H9 (cell line): ENCODE measurements around the gene PDCD2. TPM values are rescaled to one million over a fixed set of nuclear protein-coding genes. Genes with fewer than 3 reads are reported as not detected.

Experiments
- DNase-seq: peaks from one replicate; pipeline ENCODE4 v3.0.0-alpha.2; 2017
- H2AFZ ChIP-seq: one replicate; pipeline ENCODE4 v1.6.1; 2013; ENCODE audit warnings: mild to moderate bottlenecking, low read length, control low read depth, moderate library complexity
- H2AK5ac ChIP-seq: 2 replicates; pipeline ENCODE4 v1.6.1; 2013; ENCODE audit warnings: low read length, control low read depth, mixed read lengths; ENCODE audit not compliant: insufficient read length
- H2BK120ac ChIP-seq: one replicate; pipeline ENCODE4 v1.6.1; 2013; ENCODE audit warnings: low read depth, mild to moderate bottlenecking, low read length, control low read depth, inconsistent platforms; ENCODE audit not compliant: poor library complexity, severe bottlenecking
- H2BK12ac ChIP-seq: 2 replicates; pipeline ENCODE4 v1.6.1; 2013; ENCODE audit warnings: low read length, control low read depth, mixed read lengths, low read depth; ENCODE audit not compliant: insufficient read length
- H2BK15ac ChIP-seq: 2 replicates; pipeline ENCODE4 v1.6.1; 2013; ENCODE audit warnings: low read depth, low read length, control low read depth
- H2BK20ac ChIP-seq: one replicate; pipeline ENCODE4 v1.6.1; 2013; ENCODE audit warnings: low read depth, mild to moderate bottlenecking, low read length, control low read depth, inconsistent platforms; ENCODE audit not compliant: poor library complexity, severe bottlenecking
- H2BK5ac ChIP-seq: 2 replicates; pipeline ENCODE4 v1.6.1; 2013; ENCODE audit warnings: low read length, control low read depth, mixed read lengths; ENCODE audit not compliant: insufficient read length
- H3K14ac ChIP-seq: 2 replicates; pipeline ENCODE4 v1.6.1; 2013; ENCODE audit warnings: low read length, control low read depth; ENCODE audit not compliant: insufficient read depth
- H3K18ac ChIP-seq: 2 replicates; pipeline ENCODE4 v1.6.1; 2013; ENCODE audit warnings: low read depth, mild to moderate bottlenecking, mixed read lengths, low read length, control low read depth; ENCODE audit not compliant: insufficient read length
- H3K23ac ChIP-seq: 2 replicates; pipeline ENCODE4 v1.6.1; 2013; ENCODE audit warnings: low read length, control low read depth, mixed read lengths, low read depth; ENCODE audit not compliant: insufficient read length
- H3K23me2 ChIP-seq: 2 replicates; pipeline ENCODE4 v1.6.1; 2013; ENCODE audit warnings: low read depth, mild to moderate bottlenecking, mixed read lengths, low read length, control low read depth; ENCODE audit not compliant: insufficient read length, poor library complexity, severe bottlenecking
- H3K27ac ChIP-seq: 2 replicates; pipeline ENCODE4 v1.5.1; 2013; ENCODE audit warnings: low read length, control low read depth, mixed read lengths, low read depth; ENCODE audit not compliant: insufficient read length
- H3K27me3 ChIP-seq: 2 replicates; pipeline ENCODE4 v1.6.1; 2013; ENCODE audit warnings: low read length, control low read depth, inconsistent platforms; ENCODE audit not compliant: insufficient read depth
- H3K4ac ChIP-seq: 2 replicates; pipeline ENCODE4 v1.6.1; 2013; ENCODE audit warnings: low read depth, mild to moderate bottlenecking, control low read depth, inconsistent platforms, low read length, moderate library complexity
- H3K4me1 ChIP-seq: 2 replicates; pipeline ENCODE4 v1.6.1; 2013; ENCODE audit warnings: low read length, control low read depth, inconsistent platforms; ENCODE audit not compliant: insufficient read depth
- H3K4me2 ChIP-seq: 2 replicates; pipeline ENCODE4 v1.6.1; 2013; ENCODE audit warnings: low read length, control low read depth, mixed read lengths; ENCODE audit not compliant: insufficient read length, insufficient read depth
- H3K56ac ChIP-seq: 2 replicates; pipeline ENCODE4 v1.6.1; 2013; ENCODE audit warnings: low read depth, mild to moderate bottlenecking, mixed read lengths, low read length, control low read depth; ENCODE audit not compliant: insufficient read length
- H3K79me1 ChIP-seq: 2 replicates; pipeline ENCODE4 v1.6.1; 2013; ENCODE audit warnings: low read depth, mild to moderate bottlenecking, moderate library complexity, low read length, control low read depth, inconsistent platforms; ENCODE audit not compliant: insufficient read depth, poor library complexity, severe bottlenecking
- H3K79me2 ChIP-seq: 2 replicates; pipeline ENCODE4 v1.6.1; 2013; ENCODE audit warnings: low read length, control low read depth, inconsistent platforms; ENCODE audit not compliant: insufficient read depth
- H3K9ac ChIP-seq: 2 replicates; pipeline ENCODE4 v1.6.1; 2013; ENCODE audit warnings: low read length, control low read depth, mixed read lengths; ENCODE audit not compliant: insufficient read length; ENCODE audit errors: extremely low read depth
- H3K9me3 ChIP-seq: one replicate; pipeline ENCODE4 v1.6.1; 2013; ENCODE audit warnings: low read depth, low read length, inconsistent platforms; ENCODE audit not compliant: control insufficient read depth
- H3T11ph ChIP-seq: one replicate; pipeline ENCODE4 v1.6.1; 2013; ENCODE audit warnings: mild to moderate bottlenecking, low read length, control low read depth, inconsistent platforms
- H4K20me1 ChIP-seq: one replicate; pipeline ENCODE4 v1.6.1; 2013; ENCODE audit not compliant: control insufficient read depth, insufficient read length, insufficient read depth
- H4K5ac ChIP-seq: 2 replicates; pipeline ENCODE4 v1.6.1; 2013; ENCODE audit warnings: low read depth, mild to moderate bottlenecking, mixed read lengths, low read length, control low read depth; ENCODE audit not compliant: insufficient read length
- H4K8ac ChIP-seq: replicated peaks from 2 replicates; pipeline ENCODE4 v1.6.1; 2013; ENCODE audit warnings: low read length, control low read depth, mixed read lengths, low read depth; ENCODE audit not compliant: insufficient read length
- H4K91ac ChIP-seq: 2 replicates; pipeline ENCODE4 v1.6.1; 2013; ENCODE audit warnings: low read depth, mild to moderate bottlenecking, moderate library complexity, mixed read lengths, low read length, control low read depth; ENCODE audit not compliant: insufficient read length
- H3K27ac Mint-ChIP-seq, 3 experiments: 2 replicates in 2 of 3; 3 replicates in 1 of 3; pipeline ENCODE4 v1.8.0; 2020 to 2021; ENCODE audit warnings: mixed read lengths in 3 of 3, mild to moderate bottlenecking in 1 of 3, moderate library complexity in 1 of 3
- H3K27me3 Mint-ChIP-seq: 2 replicates; pipeline ENCODE4 v1.8.0; 2021; ENCODE audit warnings: low read depth, mild to moderate bottlenecking, moderate library complexity, mixed read lengths
- H3K36me3 Mint-ChIP-seq, 3 experiments: 2 replicates in 2 of 3; 3 replicates in 1 of 3; pipeline ENCODE4 v1.8.0; 2020 to 2021; ENCODE audit warnings: low read depth in 3 of 3, mixed read lengths in 3 of 3; ENCODE audit not compliant: insufficient read depth in 1 of 3
- H3K4me1 Mint-ChIP-seq, 2 experiments: 2 replicates each; pipeline ENCODE4 v1.8.0; 2020; ENCODE audit warnings: mixed read lengths in 2 of 2
- H3K4me3 Mint-ChIP-seq, 2 experiments: 2 replicates in 1 of 2; 3 replicates in 1 of 2; pipeline ENCODE4 v1.8.0; 2020 to 2021; ENCODE audit warnings: mild to moderate bottlenecking in 2 of 2, mixed read lengths in 2 of 2, moderate library complexity in 1 of 2
- H3K9me3 Mint-ChIP-seq, 2 experiments: 2 replicates in 1 of 2; 3 replicates in 1 of 2; pipeline ENCODE4 v1.8.0; 2020; ENCODE audit warnings: mild to moderate bottlenecking in 2 of 2, mixed read lengths in 2 of 2, moderate library complexity in 1 of 2
- WGBS: extraction: QIAGEN DNeasy Blood & Tissue Kit; methylation state at CpG from one replicate; pipeline ENCODE4 v1.1.7; 2013; ENCODE audit warnings: missing lambda C conversion rate, low lambda C conversion rate, mixed read lengths; ENCODE audit not compliant: insufficient read length; ENCODE audit errors: extremely low coverage; 5-methylcytosine and 5-hydroxymethylcytosine counted together
- total RNA-seq: library from RNA; stranded (reverse); gene quantifications from 2 replicates; pipeline ENCODE4 v1.2.1, GENCODE V29; 2021
- TF ChIP-seq, protein P1 (sequence below): fragments of 200-600 bp; sonication (generic); conservative IDR thresholded peaks from 3 replicates; pipeline ENCODE4 v1.8.0; 2021; ENCODE audit warnings: antibody characterized with exemption, mild to moderate bottlenecking

Gene PDCD2
- total RNA-seq, 1 experiment from 2014 or later = 78.5 TPM

- no CpG with 5 or more reads among the region's 6 CpGs for WGBS
- H3K9ac ChIP-seq = peak overlapping the region; percentile 44
Observed at GRCh38 chr6:170584954-170585498, 589 bp upstream of the PDCD2 start.

More at GRCh38 chr6:170584954-170585498, 589 bp upstream of the PDCD2 start:
- Histone ChIP-seq H3K79me2 (peaks cover 7% of the 10 kb centered on the region; the same call in 1 of the 2 replicates), H3K9me3 (no peaks in the 10 kb centered on the region), H4K5ac (no peak overlapping the region), H3K23ac (no peak overlapping the region), H3K79me1 (peaks cover 3% of the 10 kb centered on the region), H3K27ac (peak overlapping the region; percentile 65), H4K91ac (no peak overlapping the region), H3K56ac (no peak overlapping the region), H2BK15ac (no peak overlapping the region), H3K23me2 (peaks cover 8% of the 10 kb centered on the region), H3T11ph (no peak overlapping the region), H4K8ac (no peak overlapping the region), H3K4me2 (peak overlapping the region; percentile 85), H4K20me1 (peaks cover 4% of the 10 kb centered on the region), H2BK5ac (peak overlapping the region; percentile 35), H2AFZ (no peak overlapping the region), H2BK12ac (no peak overlapping the region), H3K18ac (peak overlapping the region; percentile 27), H3K14ac (peak overlapping the region; percentile 79), H3K27me3 (no peaks in the 10 kb centered on the region), H2AK5ac (no peak overlapping the region), H2BK120ac (no peak overlapping the region), H3K4me1 (peaks cover 5% of the 10 kb centered on the region; the same call in 1 of the 2 replicates), H3K4ac (no peak overlapping the region), H2BK20ac (no peak overlapping the region)
- H3K36me3 Mint-ChIP-seq = peaks cover 20 to 42% (median 31%) of the 10 kb centered on the region in 3 experiments; a peak in 6 of 7 replicates
- peak overlapping the region; percentile 97 to 98 for H3K4me3 Mint-ChIP-seq
- H3K27ac Mint-ChIP-seq = peak overlapping the region; percentile 98 to 99 (median 99)
- peaks cover 8 to 9% of the 10 kb centered on the region in 2 experiments for H3K9me3 Mint-ChIP-seq
- TF ChIP-seq, protein P1, sequence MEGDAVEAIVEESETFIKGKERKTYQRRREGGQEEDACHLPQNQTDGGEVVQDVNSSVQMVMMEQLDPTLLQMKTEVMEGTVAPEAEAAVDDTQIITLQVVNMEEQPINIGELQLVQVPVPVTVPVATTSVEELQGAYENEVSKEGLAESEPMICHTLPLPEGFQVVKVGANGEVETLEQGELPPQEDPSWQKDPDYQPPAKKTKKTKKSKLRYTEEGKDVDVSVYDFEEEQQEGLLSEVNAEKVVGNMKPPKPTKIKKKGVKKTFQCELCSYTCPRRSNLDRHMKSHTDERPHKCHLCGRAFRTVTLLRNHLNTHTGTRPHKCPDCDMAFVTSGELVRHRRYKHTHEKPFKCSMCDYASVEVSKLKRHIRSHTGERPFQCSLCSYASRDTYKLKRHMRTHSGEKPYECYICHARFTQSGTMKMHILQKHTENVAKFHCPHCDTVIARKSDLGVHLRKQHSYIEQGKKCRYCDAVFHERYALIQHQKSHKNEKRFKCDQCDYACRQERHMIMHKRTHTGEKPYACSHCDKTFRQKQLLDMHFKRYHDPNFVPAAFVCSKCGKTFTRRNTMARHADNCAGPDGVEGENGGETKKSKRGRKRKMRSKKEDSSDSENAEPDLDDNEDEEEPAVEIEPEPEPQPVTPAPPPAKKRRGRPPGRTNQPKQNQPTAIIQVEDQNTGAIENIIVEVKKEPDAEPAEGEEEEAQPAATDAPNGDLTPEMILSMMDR = no peak
- peaks cover 19 to 25% of the 10 kb centered on the region in 2 experiments for H3K4me1 Mint-ChIP-seq
- no peaks in the 10 kb centered on the region; the same call in 1 of the 2 replicates for H3K27me3 Mint-ChIP-seq
- peak; percentile 56 for DNase-seq
